IPS-15b (cell line): ENCODE results near the gene PPP1R12A.

Source experiments
- H3K27me3 ChIP-seq: one replicate; pipeline ENCODE4 v1.6.1; 2013; ENCODE audit warnings: low read length; ENCODE audit not compliant: control insufficient read depth, insufficient read depth
- H3K36me3 ChIP-seq: one replicate; pipeline ENCODE4 v1.6.1; 2013; ENCODE audit warnings: low read length; ENCODE audit not compliant: control insufficient read depth, insufficient read depth
- H3K4me1 ChIP-seq: one replicate; pipeline ENCODE4 v1.6.1; 2013; ENCODE audit warnings: mild to moderate bottlenecking, low read length; ENCODE audit not compliant: control insufficient read depth, insufficient read depth
- H3K4me3 ChIP-seq: one replicate; pipeline ENCODE4 v1.5.1; 2013; ENCODE audit warnings: low read depth, low read length
- H3K9ac ChIP-seq: one replicate; pipeline ENCODE4 v1.6.1; 2013; ENCODE audit warnings: low read depth, mild to moderate bottlenecking, low read length
- H3K9me3 ChIP-seq: one replicate; pipeline ENCODE4 v1.6.1; 2013; ENCODE audit warnings: mild to moderate bottlenecking, low read length; ENCODE audit not compliant: control insufficient read depth, insufficient read depth

PPP1R12A gene

DNA sequence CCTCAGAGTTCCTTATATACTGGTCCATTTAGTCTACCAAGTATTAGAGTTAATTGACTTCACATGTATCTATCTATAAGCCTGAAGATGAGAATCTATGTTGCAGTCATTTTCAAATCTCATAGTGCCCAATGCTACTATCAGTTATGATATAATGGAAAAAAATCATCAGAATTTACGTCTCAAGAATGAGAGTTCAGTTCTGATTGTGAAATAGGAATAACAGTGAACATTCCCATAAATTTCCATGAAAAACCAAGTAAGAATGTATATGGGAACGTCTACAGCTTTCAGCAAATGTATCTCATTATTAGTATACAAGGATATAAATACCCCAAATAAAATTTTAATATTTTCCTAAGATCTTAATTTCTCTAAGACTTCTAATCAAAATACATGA lies 77.2 kb downstream of the PPP1R12A start:
- no peaks in the 10 kb centered on the region for H3K36me3 ChIP-seq
- no peaks in the 10 kb centered on the region for H3K9me3 ChIP-seq
- no peaks in the 10 kb centered on the region for H3K4me1 ChIP-seq
- H3K9ac ChIP-seq, result no peak overlapping the region
- no peak overlapping the region for H3K4me3 ChIP-seq
- no peaks in the 10 kb centered on the region for H3K27me3 ChIP-seq

GRCh38 chr12:79850610-79851299 lies 84.1 kb downstream of the PPP1R12A start:
- no peaks in the 10 kb centered on the region for H3K27me3 ChIP-seq
- no peaks in the 10 kb centered on the region for H3K4me1 ChIP-seq

GRCh38 chr12:79848339-79848738 lies 86.6 kb downstream of the PPP1R12A start:
- no peak overlapping the region for H3K9ac ChIP-seq
- H3K36me3 ChIP-seq, result no peaks in the 10 kb centered on the region
- H3K27me3 ChIP-seq, result no peaks in the 10 kb centered on the region
- no peaks in the 10 kb centered on the region for H3K9me3 ChIP-seq
- H3K4me3 ChIP-seq, result no peak overlapping the region
- no peaks in the 10 kb centered on the region for H3K4me1 ChIP-seq

More at GRCh38 chr12:79850610-79851299, 84.1 kb downstream of the PPP1R12A start:
- Histone ChIP-seq H3K4me3 (no peak overlapping the region), H3K9me3 (no peaks in the 10 kb centered on the region), H3K36me3 (no peaks in the 10 kb centered on the region), H3K9ac (no peak overlapping the region)

GRCh38 chr12:79847417-79847816 lies 87.5 kb downstream of the PPP1R12A start:
- H3K36me3 ChIP-seq, result no peaks in the 10 kb centered on the region
- H3K9ac ChIP-seq, result no peak overlapping the region
- no peaks in the 10 kb centered on the region for H3K27me3 ChIP-seq
- no peak overlapping the region for H3K4me3 ChIP-seq
- no peaks in the 10 kb centered on the region for H3K4me1 ChIP-seq
- no peaks in the 10 kb centered on the region for H3K9me3 ChIP-seq

DNA sequence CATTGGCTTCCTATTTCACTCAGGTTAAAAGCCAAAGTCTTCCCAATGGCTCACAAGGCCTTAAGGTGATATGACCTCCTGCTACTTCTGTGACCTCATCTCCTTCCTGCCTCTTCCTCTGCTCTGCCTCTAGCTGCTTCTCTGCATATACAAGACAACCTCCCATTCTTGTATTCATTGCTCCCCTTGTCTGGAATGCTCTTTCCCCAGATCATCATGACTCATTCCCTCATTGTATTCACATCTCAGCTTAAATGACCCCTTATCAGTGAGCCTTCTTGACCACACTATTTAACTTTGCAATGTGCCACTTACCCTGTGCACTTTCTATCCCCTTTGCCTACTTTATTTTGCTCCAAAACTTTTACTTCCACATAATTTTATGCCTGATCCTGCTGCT lies 90.2 kb downstream of the PPP1R12A start:
- no peak overlapping the region for H3K4me3 ChIP-seq
- no peaks in the 10 kb centered on the region for H3K9me3 ChIP-seq
- H3K27me3 ChIP-seq, result no peaks in the 10 kb centered on the region
- no peaks in the 10 kb centered on the region for H3K4me1 ChIP-seq
- H3K36me3 ChIP-seq, result no peaks in the 10 kb centered on the region
- H3K9ac ChIP-seq, result no peak overlapping the region

GRCh38 chr12:79843978-79844377 lies 90.9 kb downstream of the PPP1R12A start:
- no peaks in the 10 kb centered on the region for H3K4me1 ChIP-seq
- peaks cover 5% of the 10 kb centered on the region for H3K36me3 ChIP-seq
- peaks cover 5% of the 10 kb centered on the region for H3K9me3 ChIP-seq
- H3K9ac ChIP-seq, result no peak overlapping the region
- H3K27me3 ChIP-seq, result no peaks in the 10 kb centered on the region
- no peak overlapping the region for H3K4me3 ChIP-seq

DNA sequence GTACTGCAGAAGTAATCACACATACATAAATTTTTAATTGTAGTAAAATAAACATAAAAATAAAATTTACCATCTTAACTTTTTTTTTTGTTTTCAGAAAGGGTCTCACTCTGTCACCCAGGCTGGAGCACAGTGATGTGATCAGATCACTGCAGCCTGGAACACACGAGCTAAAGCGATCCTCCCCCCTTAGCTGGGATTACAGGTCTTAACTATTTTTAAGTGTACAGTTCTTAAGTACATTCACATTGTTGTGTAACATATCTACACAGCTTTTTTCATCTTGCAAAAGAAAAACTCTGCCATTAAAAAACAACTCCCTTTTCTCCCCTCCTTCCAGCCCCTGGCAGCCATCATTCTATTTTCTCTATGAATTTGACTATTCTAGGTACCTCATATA lies 92.3 kb downstream of the PPP1R12A start:
- no peak overlapping the region for H3K4me3 ChIP-seq
- peaks cover 9% of the 10 kb centered on the region for H3K36me3 ChIP-seq
- H3K27me3 ChIP-seq, result no peaks in the 10 kb centered on the region
- no peak overlapping the region for H3K9ac ChIP-seq
- H3K4me1 ChIP-seq, result no peaks in the 10 kb centered on the region
- peaks cover 12% of the 10 kb centered on the region for H3K9me3 ChIP-seq

GRCh38 chr12:79841878-79842265 lies 93.0 kb downstream of the PPP1R12A start:
- Histone ChIP-seq H3K36me3 (peaks cover 9% of the 10 kb centered on the region), H3K4me1 (no peaks in the 10 kb centered on the region), H3K27me3 (no peaks in the 10 kb centered on the region), H3K4me3 (no peak overlapping the region), H3K9ac (no peak overlapping the region), H3K9me3 (peaks cover 12% of the 10 kb centered on the region)

GRCh38 chr12:79841248-79841877 lies 93.5 kb downstream of the PPP1R12A start:
- no peaks in the 10 kb centered on the region for H3K4me1 ChIP-seq
- peaks cover 9% of the 10 kb centered on the region for H3K36me3 ChIP-seq
- H3K9ac ChIP-seq, result no peak overlapping the region
- no peaks in the 10 kb centered on the region for H3K27me3 ChIP-seq
- H3K4me3 ChIP-seq, result no peak overlapping the region
- peaks cover 12% of the 10 kb centered on the region for H3K9me3 ChIP-seq

DNA sequence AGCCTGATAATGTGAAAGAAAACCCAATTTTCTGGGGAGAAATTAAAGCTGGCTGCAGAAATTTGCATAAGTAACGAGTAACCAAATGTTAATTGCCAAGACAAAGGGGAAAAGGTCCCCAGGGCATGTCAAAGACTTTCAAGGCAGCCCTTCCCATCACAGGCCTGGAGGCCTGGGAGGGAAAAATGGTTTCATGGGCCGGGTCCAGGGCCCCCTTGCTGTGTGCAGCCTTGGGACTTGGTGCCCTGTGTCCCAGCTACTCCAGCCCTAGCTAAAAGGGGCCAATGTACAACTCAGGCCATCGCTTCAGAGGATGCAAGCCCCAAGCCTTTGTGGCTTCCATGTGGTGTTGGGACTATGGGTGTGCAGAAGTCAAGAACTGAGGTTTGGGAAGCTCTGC lies 96.5 kb downstream of the PPP1R12A start:
- Histone ChIP-seq H3K36me3 (peaks cover 9% of the 10 kb centered on the region), H3K27me3 (no peaks in the 10 kb centered on the region), H3K9ac (no peak overlapping the region), H3K9me3 (peaks cover 12% of the 10 kb centered on the region), H3K4me3 (no peak overlapping the region), H3K4me1 (no peaks in the 10 kb centered on the region)

DNA sequence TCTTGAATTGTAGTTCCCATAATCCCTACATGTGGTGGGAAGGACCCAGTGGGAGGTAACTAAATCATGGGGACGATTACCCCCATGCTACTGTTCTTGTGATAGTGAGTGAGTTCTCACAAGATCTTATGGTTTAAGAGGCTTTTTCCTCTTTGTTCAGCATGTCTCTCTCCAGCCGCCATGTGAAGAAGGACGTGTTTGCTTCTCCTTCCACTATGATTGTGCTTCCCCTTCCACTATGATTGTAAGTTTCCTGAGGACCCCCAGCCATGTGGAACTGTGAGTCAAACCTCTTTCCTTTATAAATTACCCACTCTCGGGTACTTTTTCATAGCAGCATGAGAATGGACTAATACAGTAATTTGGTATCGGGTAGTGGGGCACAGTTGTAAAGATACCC lies 97.3 kb downstream of the PPP1R12A start:
- Histone ChIP-seq H3K9ac (no peak overlapping the region), H3K4me1 (no peaks in the 10 kb centered on the region), H3K36me3 (peaks cover 9% of the 10 kb centered on the region), H3K9me3 (peaks cover 12% of the 10 kb centered on the region), H3K27me3 (no peaks in the 10 kb centered on the region), H3K4me3 (no peak overlapping the region)

- Histone ChIP-seq H3K4me3 (no peak overlapping the region), H3K9me3 (peaks cover 12% of the 10 kb centered on the region), H3K27me3 (no peaks in the 10 kb centered on the region), H3K36me3 (peaks cover 9% of the 10 kb centered on the region), H3K4me1 (no peaks in the 10 kb centered on the region), H3K9ac (no peak overlapping the region)
These were observed 99.5 kb downstream of the PPP1R12A start for GRCh38 chr12:79835377-79835843.
